ENCODE measurements around the gene FRY. TPM values are rescaled to one million over a fixed set of nuclear protein-coding genes. Genes with fewer than 3 reads are reported as not detected.

The FRY gene
- total and polyA plus RNA-seq, 2 of the 13 experiments (the other 11 are each of a cell fraction or from before 2014, with no cell fraction given): 8.2 to 13.1 TPM

DNA sequence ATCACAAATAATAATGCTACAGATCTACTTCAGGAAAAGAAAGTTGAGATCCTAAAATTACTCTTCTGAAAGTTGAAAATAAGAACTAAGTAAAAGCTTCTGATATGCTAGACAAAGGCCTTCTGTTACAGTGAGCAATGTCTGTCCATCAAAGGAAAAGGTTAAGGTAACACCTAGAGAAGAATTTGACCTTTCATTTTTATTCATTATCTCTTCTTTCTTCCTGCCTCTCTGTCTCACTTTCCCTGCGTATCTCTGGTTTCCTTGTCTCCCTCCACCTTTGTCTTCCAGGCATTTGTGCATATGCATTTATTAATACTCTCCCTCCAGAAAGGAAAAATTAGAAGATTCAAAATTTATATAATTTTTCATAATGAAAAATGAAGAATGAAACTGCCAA is 234.6 kb downstream of the FRY start:
- Histone ChIP-seq H3K27ac (ENCODE audit: extremely low read length, insufficient read depth, low read length) (peak overlapping the region; percentile 71), H3K36me3 (replicated peaks in 1 of 2; ENCODE audit: control insufficient read depth in 1 of 2, insufficient read depth in 2 of 2, low read length in 2 of 2) (peaks cover 0 to 6% of the 10 kb centered on the region in 2 experiments; a peak in 2 of 5 replicates), H3K4me2 (ENCODE audit: low read depth, low read length) (peak overlapping the region; percentile 14; the same call in 1 of the 2 replicates), H3K27me3 (ENCODE audit: control insufficient read depth in 1 of 2, insufficient read depth in 2 of 2, low read length in 2 of 2) (no peaks in the 10 kb centered on the region), H3K9ac (ENCODE audit: insufficient read depth, low read depth, low read length) (no peak overlapping the region), H3K4me3 (replicated peaks in 1 of 3; ENCODE audit: insufficient read depth in 1 of 3, low read depth in 2 of 3, low read length in 3 of 3) (no peak overlapping the region), H3K4me1 (ENCODE audit: insufficient read depth, low read length) (peaks cover 61% of the 10 kb centered on the region), H3K9me3 (ENCODE audit: low read length) (no peaks in the 10 kb centered on the region), H4K20me1 (ENCODE audit: insufficient read depth, low read length) (no peaks in the 10 kb centered on the region), H3K79me2 (ENCODE audit: insufficient read depth, low read length) (no peaks in the 10 kb centered on the region), H2AFZ (ENCODE audit: low read length) (no peak overlapping the region)
- ChIA-PET POLR2A (interaction anchor here (2.4 kb wide), 1 partner anchor 11 kb away, joined by 16 read pairs; no protein-coding TSS in a partner anchor), CTCF (ENCODE audit: low intra/inter-chr PET ratio, low total read pairs) (interaction anchor here (1.6 kb wide), 1 partner anchor 44 kb away, joined by 5 read pairs; no protein-coding TSS in a partner anchor)
- no TSS peak for BruUV-seq (replicated peaks)
- peak; percentile 64 for ATAC-seq
- DNase-seq (ENCODE audit: low spot score): peak; percentile 67
- in situ Hi-C loops (cut with HindIII; ENCODE audit: extremely low pct_ligation_motif_present, low pct_unique_long_range_greater_than_20kb) (no loop called here), intact Hi-C loops (cut with micrococcal nuclease; ENCODE audit: unreplicated experiment) (loop anchor here (1.0 kb wide), 1 partner anchor 21 kb away; no protein-coding TSS in a partner anchor)
- peak; percentile 18 for FAIRE-seq
- WGBS (ENCODE audit: low lambda C conversion rate): 24% methylated on average over 1 of the region's 1 CpG
- TF ChIP-seq EHMT2 (IDR thresholded peaks at IDR 0.05; ENCODE audit: borderline replicate concordance, low read depth, low read length) (no peak), ZNF251 (CRISPR knock-in tag; IDR thresholded peaks at IDR 0.05) (no peak), NR3C1 (CRISPR knock-in tag; IDR thresholded peaks at IDR 0.05) (no peak), HMG20A (CRISPR knock-in tag; IDR thresholded peaks at IDR 0.05; ENCODE audit: borderline replicate concordance) (0 out of 2 replicates have a peak, but pooled peaks have one; percentile 24), ZNF615 (CRISPR knock-in tag; IDR thresholded peaks at IDR 0.05; ENCODE audit: borderline replicate concordance) (no peak), SRSF9 (IDR thresholded peaks at IDR 0.05; ENCODE audit: borderline replicate concordance, insufficient read depth, low read depth, low read length, poor library complexity, severe bottlenecking) (no peak), DNMT3B (CRISPR knock-in tag; conservative IDR thresholded peaks at IDR 0.05) (no peak), RCOR2 (CRISPR knock-in tag; IDR thresholded peaks at IDR 0.05) (0 out of 2 replicates have a peak, but pooled peaks have one; percentile 0), IKZF4 (CRISPR knock-in tag; IDR thresholded peaks at IDR 0.05; ENCODE audit: borderline replicate concordance, low read depth, not compliant biosample characterization) (no peak), ZNF839 (CRISPR knock-in tag; IDR thresholded peaks at IDR 0.05; ENCODE audit: borderline replicate concordance) (no peak), PHF21A (CRISPR knock-in tag; IDR thresholded peaks at IDR 0.05) (no peak), FOXC1 (CRISPR knock-in tag; IDR thresholded peaks at IDR 0.05; ENCODE audit: borderline replicate concordance) (no peak), POLR2AphosphoS2 (IDR thresholded peaks at IDR 0.05; ENCODE audit: low read depth, low read length) (no peak), RARA (CRISPR knock-in tag; IDR thresholded peaks at IDR 0.05) (0 out of 2 replicates have a peak, but pooled peaks have one; percentile 13), CREM (IDR thresholded peaks at IDR 0.05) (peak; percentile 26; the same call in 1 of the 2 replicates), CREM (CRISPR knock-in tag; IDR thresholded peaks at IDR 0.05) (no peak), PPARG (CRISPR knock-in tag; conservative IDR thresholded peaks at IDR 0.05) (peak; percentile 26; the same call in 1 of the 2 replicates)
- TF ChIP-seq, protein P1, sequence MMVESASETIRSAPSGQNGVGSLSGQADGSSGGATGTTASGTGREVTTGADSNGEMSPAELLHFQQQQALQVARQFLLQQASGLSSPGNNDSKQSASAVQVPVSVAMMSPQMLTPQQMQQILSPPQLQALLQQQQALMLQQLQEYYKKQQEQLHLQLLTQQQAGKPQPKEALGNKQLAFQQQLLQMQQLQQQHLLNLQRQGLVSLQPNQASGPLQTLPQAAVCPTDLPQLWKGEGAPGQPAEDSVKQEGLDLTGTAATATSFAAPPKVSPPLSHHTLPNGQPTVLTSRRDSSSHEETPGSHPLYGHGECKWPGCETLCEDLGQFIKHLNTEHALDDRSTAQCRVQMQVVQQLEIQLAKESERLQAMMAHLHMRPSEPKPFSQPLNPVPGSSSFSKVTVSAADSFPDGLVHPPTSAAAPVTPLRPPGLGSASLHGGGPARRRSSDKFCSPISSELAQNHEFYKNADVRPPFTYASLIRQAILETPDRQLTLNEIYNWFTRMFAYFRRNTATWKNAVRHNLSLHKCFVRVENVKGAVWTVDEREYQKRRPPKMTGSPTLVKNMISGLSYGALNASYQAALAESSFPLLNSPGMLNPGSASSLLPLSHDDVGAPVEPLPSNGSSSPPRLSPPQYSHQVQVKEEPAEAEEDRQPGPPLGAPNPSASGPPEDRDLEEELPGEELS (CRISPR knock-in tag; IDR thresholded peaks at IDR 0.05): peak; percentile 29; the same call in 1 of the 2 replicates
- TF ChIP-seq, protein P2, sequence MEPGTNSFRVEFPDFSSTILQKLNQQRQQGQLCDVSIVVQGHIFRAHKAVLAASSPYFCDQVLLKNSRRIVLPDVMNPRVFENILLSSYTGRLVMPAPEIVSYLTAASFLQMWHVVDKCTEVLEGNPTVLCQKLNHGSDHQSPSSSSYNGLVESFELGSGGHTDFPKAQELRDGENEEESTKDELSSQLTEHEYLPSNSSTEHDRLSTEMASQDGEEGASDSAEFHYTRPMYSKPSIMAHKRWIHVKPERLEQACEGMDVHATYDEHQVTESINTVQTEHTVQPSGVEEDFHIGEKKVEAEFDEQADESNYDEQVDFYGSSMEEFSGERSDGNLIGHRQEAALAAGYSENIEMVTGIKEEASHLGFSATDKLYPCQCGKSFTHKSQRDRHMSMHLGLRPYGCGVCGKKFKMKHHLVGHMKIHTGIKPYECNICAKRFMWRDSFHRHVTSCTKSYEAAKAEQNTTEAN (CRISPR knock-in tag; conservative IDR thresholded peaks at IDR 0.05): no peak
- TF ChIP-seq, protein P3, sequence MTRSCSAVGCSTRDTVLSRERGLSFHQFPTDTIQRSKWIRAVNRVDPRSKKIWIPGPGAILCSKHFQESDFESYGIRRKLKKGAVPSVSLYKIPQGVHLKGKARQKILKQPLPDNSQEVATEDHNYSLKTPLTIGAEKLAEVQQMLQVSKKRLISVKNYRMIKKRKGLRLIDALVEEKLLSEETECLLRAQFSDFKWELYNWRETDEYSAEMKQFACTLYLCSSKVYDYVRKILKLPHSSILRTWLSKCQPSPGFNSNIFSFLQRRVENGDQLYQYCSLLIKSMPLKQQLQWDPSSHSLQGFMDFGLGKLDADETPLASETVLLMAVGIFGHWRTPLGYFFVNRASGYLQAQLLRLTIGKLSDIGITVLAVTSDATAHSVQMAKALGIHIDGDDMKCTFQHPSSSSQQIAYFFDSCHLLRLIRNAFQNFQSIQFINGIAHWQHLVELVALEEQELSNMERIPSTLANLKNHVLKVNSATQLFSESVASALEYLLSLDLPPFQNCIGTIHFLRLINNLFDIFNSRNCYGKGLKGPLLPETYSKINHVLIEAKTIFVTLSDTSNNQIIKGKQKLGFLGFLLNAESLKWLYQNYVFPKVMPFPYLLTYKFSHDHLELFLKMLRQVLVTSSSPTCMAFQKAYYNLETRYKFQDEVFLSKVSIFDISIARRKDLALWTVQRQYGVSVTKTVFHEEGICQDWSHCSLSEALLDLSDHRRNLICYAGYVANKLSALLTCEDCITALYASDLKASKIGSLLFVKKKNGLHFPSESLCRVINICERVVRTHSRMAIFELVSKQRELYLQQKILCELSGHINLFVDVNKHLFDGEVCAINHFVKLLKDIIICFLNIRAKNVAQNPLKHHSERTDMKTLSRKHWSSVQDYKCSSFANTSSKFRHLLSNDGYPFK (CRISPR knock-in tag; IDR thresholded peaks at IDR 0.05; ENCODE audit: borderline replicate concordance): no peak

All from HepG2 (cell line).